ENCODE measurements around the gene CFAP46. TPM values are rescaled to one million over a fixed set of nuclear protein-coding genes. Genes with fewer than 3 reads are reported as not detected.

Gene CFAP46
- total and polyA plus RNA-seq, 2 donors from 2014 or later: 3.8 to 8.3 TPM

GRCh38 chr10:132978542-132978941, 36.2 kb upstream of the CFAP46 start:
- intact Hi-C loops (cut with DNase I): no loop called here
- Histone ChIP-seq H3K9ac (ENCODE audit: low read length in 3 of 3) (no peak overlapping the region), H3K27me3 (ENCODE audit: control insufficient read depth, insufficient read depth, low read length) (no peaks in the 10 kb centered on the region), H3K36me3 (ENCODE audit: control insufficient read depth in 2 of 3, insufficient read depth in 3 of 3, low read length in 3 of 3) (no peaks in the 10 kb centered on the region), H3K4me1 (ENCODE audit: control insufficient read depth in 2 of 3, insufficient read depth in 2 of 3, low read depth in 1 of 3, low read length in 3 of 3) (peaks cover 0 to 3% (median 0%) of the 10 kb centered on the region in 3 donors), H3K4me3 (ENCODE audit: low read length in 3 of 3) (no peak overlapping the region), H3K27ac (ENCODE audit: low read depth in 2 of 2, low read length in 2 of 2) (no peak overlapping the region), H3K9me3 (ENCODE audit: control insufficient read depth in 2 of 3, insufficient read depth in 1 of 3, low read length in 3 of 3) (no peaks in the 10 kb centered on the region)
- no peak for TF ChIP-seq CTCF (IDR thresholded peaks at IDR 0.05; ENCODE audit: borderline replicate concordance, extremely low read depth, insufficient read depth)
- FAIRE-seq: no peak
- peak in 1 of 5 donors; percentile 20 for DNase-seq

GRCh38 chr10:132977807-132978206, 35.4 kb upstream of the CFAP46 start:
- no peaks in the 10 kb centered on the region for H3K27me3 ChIP-seq (ENCODE audit: control insufficient read depth, insufficient read depth, low read length)
- FAIRE-seq (no peak), DNase-seq (peak in 1 of 5 donors; percentile 20)
- no peaks in the 10 kb centered on the region for H3K9me3 ChIP-seq (ENCODE audit: control insufficient read depth in 2 of 3, insufficient read depth in 1 of 3, low read length in 3 of 3)
- H3K27ac ChIP-seq (ENCODE audit: low read depth in 2 of 2, low read length in 2 of 2): no peak overlapping the region
- no peak overlapping the region for H3K9ac ChIP-seq (ENCODE audit: low read length in 3 of 3)
- H3K36me3 ChIP-seq (ENCODE audit: control insufficient read depth in 2 of 3, insufficient read depth in 3 of 3, low read length in 3 of 3): no peaks in the 10 kb centered on the region
- peaks cover 0 to 3% (median 0%) of the 10 kb centered on the region in 3 donors for H3K4me1 ChIP-seq (ENCODE audit: control insufficient read depth in 2 of 3, insufficient read depth in 2 of 3, low read depth in 1 of 3, low read length in 3 of 3)
- H3K4me3 ChIP-seq (ENCODE audit: low read length in 3 of 3): no peak overlapping the region
- intact Hi-C loops (cut with DNase I): no loop called here
- no peak for TF ChIP-seq CTCF (IDR thresholded peaks at IDR 0.05; ENCODE audit: borderline replicate concordance, extremely low read depth, insufficient read depth)

- DNase-seq: peak in 1 of 5 donors; percentile 36
- FAIRE-seq: no peak
- intact Hi-C loops (cut with DNase I): no loop called here
Observed at GRCh38 chr10:132977076-132977475, 34.7 kb upstream of the CFAP46 start.

More at GRCh38 chr10:132977076-132977475, 34.7 kb upstream of the CFAP46 start:
- Histone ChIP-seq H3K27ac (ENCODE audit: low read depth in 2 of 2, low read length in 2 of 2) (no peak overlapping the region), H3K4me3 (ENCODE audit: low read length in 3 of 3) (no peak overlapping the region), H3K4me1 (ENCODE audit: control insufficient read depth in 2 of 3, insufficient read depth in 2 of 3, low read depth in 1 of 3, low read length in 3 of 3) (no peaks in the 10 kb centered on the region), H3K36me3 (ENCODE audit: control insufficient read depth in 2 of 3, insufficient read depth in 3 of 3, low read length in 3 of 3) (no peaks in the 10 kb centered on the region), H3K27me3 (ENCODE audit: control insufficient read depth, insufficient read depth, low read length) (no peaks in the 10 kb centered on the region), H3K9ac (ENCODE audit: low read length in 3 of 3) (no peak overlapping the region), H3K9me3 (ENCODE audit: control insufficient read depth in 2 of 3, insufficient read depth in 1 of 3, low read length in 3 of 3) (no peaks in the 10 kb centered on the region)
- TF ChIP-seq CTCF (IDR thresholded peaks at IDR 0.05; ENCODE audit: borderline replicate concordance, extremely low read depth, insufficient read depth): no peak
